Retinal pigment epithelial cell (primary cell): ENCODE data around the gene TUBAL3.
A peak's percentile ranks its signal among the peaks of the same experiment; 100 is the strongest.

Experiments used
- DNase-seq: peaks from one replicate; pipeline ENCODE4 v3.0.0-alpha.2; 2010; ENCODE audit warnings: low read depth
- H3K4me3 ChIP-seq: 2 replicates; pipeline ENCODE4 v1.5.1; 2011; ENCODE audit warnings: mild to moderate bottlenecking, low read length, control low read depth, moderate library complexity
- TF ChIP-seq, protein P1 (sequence below): conservative IDR thresholded peaks from 2 replicates; pipeline ENCODE4 v1.5.1; 2011; ENCODE audit warnings: low read depth, low read length, control low read depth, inconsistent platforms

Gene TUBAL3

DNA sequence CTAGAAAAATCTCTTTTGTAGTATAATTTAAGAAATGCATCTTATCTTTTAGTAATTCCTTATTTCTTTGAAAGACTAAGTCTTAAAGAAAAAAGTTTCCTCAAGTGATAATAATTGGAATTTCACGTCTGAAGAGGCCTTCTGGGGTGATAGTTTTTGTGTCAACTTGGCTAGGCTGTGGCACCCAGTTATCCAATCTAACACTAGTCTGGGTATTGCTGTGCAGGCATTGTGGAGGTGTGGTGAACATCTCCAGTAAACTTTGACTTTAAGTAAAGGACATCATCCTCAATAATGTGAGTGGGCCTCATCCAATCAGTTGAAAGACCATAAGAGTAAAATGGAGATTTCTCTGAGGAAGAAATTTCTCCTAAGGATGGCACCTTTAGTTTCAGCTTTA lies 2.3 kb upstream of the TUBAL3 start:
- TF ChIP-seq, protein P1, sequence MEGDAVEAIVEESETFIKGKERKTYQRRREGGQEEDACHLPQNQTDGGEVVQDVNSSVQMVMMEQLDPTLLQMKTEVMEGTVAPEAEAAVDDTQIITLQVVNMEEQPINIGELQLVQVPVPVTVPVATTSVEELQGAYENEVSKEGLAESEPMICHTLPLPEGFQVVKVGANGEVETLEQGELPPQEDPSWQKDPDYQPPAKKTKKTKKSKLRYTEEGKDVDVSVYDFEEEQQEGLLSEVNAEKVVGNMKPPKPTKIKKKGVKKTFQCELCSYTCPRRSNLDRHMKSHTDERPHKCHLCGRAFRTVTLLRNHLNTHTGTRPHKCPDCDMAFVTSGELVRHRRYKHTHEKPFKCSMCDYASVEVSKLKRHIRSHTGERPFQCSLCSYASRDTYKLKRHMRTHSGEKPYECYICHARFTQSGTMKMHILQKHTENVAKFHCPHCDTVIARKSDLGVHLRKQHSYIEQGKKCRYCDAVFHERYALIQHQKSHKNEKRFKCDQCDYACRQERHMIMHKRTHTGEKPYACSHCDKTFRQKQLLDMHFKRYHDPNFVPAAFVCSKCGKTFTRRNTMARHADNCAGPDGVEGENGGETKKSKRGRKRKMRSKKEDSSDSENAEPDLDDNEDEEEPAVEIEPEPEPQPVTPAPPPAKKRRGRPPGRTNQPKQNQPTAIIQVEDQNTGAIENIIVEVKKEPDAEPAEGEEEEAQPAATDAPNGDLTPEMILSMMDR: no peak
- DNase-seq: no peak
- no peak overlapping the region for H3K4me3 ChIP-seq

DNA sequence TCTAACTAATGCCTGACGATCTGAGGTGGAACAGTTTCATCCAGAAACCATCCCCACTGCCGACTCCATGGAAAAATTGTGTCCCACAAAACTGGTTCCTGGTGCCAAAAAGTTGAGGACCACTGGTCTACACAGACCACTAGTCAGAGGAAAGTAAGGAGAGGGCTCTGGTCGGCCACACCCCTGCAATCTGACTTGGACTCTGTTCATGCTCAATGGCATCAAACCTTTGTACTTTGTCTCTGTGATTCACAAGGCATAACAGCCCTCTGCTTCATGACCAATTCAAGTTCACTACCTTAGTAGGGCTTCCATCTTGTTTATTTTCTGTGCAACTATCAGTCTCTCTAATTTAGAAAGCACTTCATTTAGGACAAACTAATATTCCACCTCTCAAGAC lies 1.8 kb downstream of the TUBAL3 start:
- no peak for DNase-seq
- TF ChIP-seq, protein P1: no peak
- no peak overlapping the region for H3K4me3 ChIP-seq

DNA sequence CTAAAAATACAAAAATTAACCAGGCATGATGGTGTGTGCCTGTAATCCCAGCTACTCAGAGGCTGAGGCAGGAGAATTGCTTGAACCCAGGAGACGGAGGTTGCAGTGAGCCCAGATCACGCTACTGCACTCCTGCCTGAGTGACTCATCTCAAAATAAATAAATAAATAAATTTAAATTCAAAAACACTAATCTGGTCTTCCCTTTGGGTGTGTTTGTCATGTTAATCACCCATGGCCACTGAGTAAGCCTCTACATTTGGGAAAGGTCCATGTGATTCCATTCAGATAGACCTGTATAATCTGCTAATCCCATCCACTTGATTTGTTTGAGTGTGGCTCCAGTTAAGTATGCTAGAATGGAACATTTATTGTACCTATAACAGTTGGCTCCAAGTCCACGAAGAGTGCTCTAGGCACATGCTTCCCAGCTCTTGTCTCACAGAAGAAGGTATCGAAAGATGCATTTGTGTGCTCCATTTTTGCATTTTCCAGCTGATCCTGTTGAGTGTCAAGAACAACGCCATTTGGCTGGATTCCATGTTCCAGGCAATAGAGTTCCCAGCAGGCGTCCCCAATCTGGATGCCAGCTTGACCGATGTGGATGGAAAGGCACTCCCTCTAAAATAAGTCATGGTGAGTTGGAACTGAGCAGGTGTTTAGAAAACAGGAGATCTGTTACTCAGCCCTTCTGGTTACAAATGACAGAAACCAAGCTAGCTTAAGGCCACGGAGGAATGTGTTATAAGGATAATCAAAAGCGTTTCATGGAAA lies 4.0 kb downstream of the TUBAL3 start:
- TF ChIP-seq, protein P1: no peak
- H3K4me3 ChIP-seq: no peak overlapping the region
- no peak for DNase-seq

DNA sequence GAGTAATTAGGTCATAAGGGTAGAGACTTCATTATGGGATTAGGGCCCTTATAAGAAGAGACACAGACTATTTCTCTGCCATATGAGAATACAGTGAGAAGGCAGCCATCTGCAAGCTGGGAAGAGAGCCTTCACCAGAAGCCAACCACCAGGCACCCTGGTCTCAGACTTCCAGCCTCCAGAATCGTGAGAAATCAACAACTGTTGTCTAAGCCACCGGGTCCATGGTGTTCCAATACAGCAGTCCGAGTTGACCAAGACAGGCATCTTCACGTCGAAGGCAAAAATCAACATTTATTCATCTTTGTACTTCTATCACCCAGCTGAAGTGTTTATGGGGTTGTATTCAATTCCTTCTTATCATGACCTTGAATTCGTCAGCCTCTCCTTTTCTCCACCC lies 5.3 kb downstream of the TUBAL3 start:
- no peak for DNase-seq
- TF ChIP-seq, protein P1: no peak
- no peak overlapping the region for H3K4me3 ChIP-seq

DNA sequence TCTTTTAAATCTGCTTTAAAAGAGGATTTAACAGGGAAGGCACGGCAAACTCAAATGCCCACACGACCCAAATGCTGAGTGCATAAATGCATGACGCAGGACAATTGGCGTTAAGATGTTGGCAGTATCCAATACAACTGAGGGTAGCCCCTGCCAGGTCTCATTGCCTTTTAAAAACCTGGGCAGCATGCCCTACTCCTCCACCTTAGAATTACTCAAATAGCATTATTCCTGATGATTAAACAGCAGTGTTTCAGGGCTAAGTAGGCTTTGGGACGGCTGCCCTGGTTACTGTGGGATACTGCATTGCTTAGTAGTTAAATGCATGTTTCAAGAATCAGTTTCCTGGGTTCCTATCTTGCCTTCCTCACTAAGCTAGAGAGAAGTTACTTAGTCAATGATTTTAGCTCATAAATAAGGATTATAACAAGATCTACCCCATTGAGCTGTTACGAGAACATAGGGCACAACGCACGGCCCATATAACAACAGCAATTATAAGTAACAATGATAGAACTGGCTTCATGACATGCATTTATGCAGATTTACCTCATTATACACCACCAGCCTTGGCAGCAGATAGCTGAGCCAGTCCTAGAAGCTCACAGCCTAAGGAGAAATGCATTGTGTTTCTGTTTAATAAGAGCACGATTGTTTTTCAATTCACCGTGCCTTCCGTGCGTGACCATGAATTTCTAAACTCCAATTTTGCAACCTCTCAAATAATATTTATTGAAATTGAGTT lies 7.9 kb downstream of the TUBAL3 start:
- H3K4me3 ChIP-seq: no peak overlapping the region
- DNase-seq: peak; percentile 74
- TF ChIP-seq, protein P1: no peak

DNA sequence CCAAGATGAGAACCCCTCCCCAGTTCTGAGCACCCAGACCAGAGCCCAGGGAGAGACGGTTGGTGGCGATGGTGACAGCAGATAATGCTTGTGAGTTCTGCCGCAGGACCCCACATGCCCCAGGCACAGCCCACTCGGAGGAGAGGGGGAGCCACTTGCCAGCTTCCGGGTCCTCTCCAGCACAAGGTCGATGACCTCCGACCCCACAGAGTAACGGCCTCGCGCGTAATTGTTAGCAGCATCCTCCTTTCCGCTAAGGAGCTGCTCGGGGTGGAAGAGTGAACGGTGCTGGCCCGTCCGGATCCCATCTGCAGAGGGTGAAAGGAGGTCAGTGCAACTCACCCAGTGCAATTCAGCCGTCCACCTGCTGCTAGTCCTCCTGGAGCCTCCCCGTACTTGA lies 9.5 kb downstream of the TUBAL3 start:
- no peak for DNase-seq
- no peak overlapping the region for H3K4me3 ChIP-seq
- TF ChIP-seq, protein P1: no peak

DNA sequence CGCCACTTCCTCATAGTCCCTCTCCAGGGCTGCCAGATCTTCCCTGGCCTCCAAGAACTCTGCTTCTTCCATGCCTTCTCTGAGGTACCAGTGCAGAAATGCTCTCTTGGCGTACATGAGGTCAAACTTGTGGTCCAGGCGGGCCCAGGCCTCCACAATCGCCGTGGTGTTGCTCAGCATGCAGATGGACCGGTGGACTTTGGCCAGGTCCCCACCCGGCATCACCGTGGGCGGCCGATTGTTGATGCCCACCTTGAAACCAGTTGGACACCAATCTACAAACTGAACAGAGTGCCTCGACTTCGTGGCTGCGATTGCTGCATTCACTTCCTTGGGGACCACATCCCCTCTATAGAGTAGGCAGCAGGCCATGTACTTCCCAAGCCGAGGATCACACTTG lies 11.1 kb downstream of the TUBAL3 start:
- DNase-seq: no peak
- TF ChIP-seq, protein P1: no peak
- H3K4me3 ChIP-seq: no peak overlapping the region
